SK-N-DZ (cell line): ENCODE results near the gene TUBA4A. TPM values are rescaled to one million over a fixed set of nuclear protein-coding genes. Genes with fewer than 3 reads are reported as not detected.

ENCODE experiments used
- DNase-seq: peaks from one replicate; pipeline ENCODE4 v3.0.0-alpha.2; 2015; ENCODE audit warnings: low spot score
- polyA plus RNA-seq, 2 experiments: library from polyadenylated mRNA; depleted of rRNA; stranded (reverse); fragments of >200 nt; gene quantifications; 2 replicates each; pipeline ENCODE4 v1.2.3, GENCODE V29; 2014

The TUBA4A gene
- 13.1 and 17.9 TPM in 2 replicates for polyA plus RNA-seq (2014; cell fraction: cytosol; rRNA removed)
- polyA plus RNA-seq (2014; cell fraction: nucleus; rRNA removed) = 9.7 and 19.0 TPM in 2 replicates

GRCh38 chr2:219253753-219254589 lies at the start of gene TUBA4A:
Gene TUBA4A (minus strand): TSS chr2:219253918. CDS start chr2:219253858, 60 bp downstream.
- DNase-seq = peak; percentile 63

- no peak for DNase-seq
Observed at GRCh38 chr2:219302412-219302968, 48.8 kb upstream of the TUBA4A start.

GRCh38 chr2:219300022-219300421 lies 46.3 kb upstream of the TUBA4A start:
- DNase-seq = no peak

GRCh38 chr2:219299372-219299760 lies 45.6 kb upstream of the TUBA4A start:
- no peak for DNase-seq

- DNase-seq = peak; percentile 74
Observed at GRCh38 chr2:219298759-219299371, 45.1 kb upstream of the TUBA4A start.

- DNase-seq = no peak
Observed at GRCh38 chr2:219297766-219298456, 44.2 kb upstream of the TUBA4A start.

- no peak for DNase-seq
Observed at GRCh38 chr2:219296631-219297391, 43.1 kb upstream of the TUBA4A start.

GRCh38 chr2:219296142-219296541 lies 42.4 kb upstream of the TUBA4A start:
- DNase-seq = no peak

GRCh38 chr2:219294356-219295351 lies 40.9 kb upstream of the TUBA4A start:
- DNase-seq = peak; percentile 89

GRCh38 chr2:219293736-219294231 lies 40.1 kb upstream of the TUBA4A start:
- DNase-seq = no peak

- no peak for DNase-seq
Observed at GRCh38 chr2:219292616-219293015, 38.9 kb upstream of the TUBA4A start.

GRCh38 chr2:219291910-219292490 lies 38.3 kb upstream of the TUBA4A start:
- DNase-seq = no peak

GRCh38 chr2:219291394-219291793 lies 37.7 kb upstream of the TUBA4A start:
- DNase-seq = no peak

GRCh38 chr2:219290381-219291171 lies 36.9 kb upstream of the TUBA4A start:
- no peak for DNase-seq

- DNase-seq = no peak
Observed at GRCh38 chr2:219289537-219290361, 36.0 kb upstream of the TUBA4A start.

- no peak for DNase-seq
Observed at GRCh38 chr2:219289195-219289536, 35.4 kb upstream of the TUBA4A start.

- DNase-seq = peak; percentile 65
Observed at GRCh38 chr2:219287580-219288265, 34.0 kb upstream of the TUBA4A start.
